HepG2 (cell line): ENCODE data around the gene AGBL3. TPM values are rescaled to one million over a fixed set of nuclear protein-coding genes. Genes with fewer than 3 reads are reported as not detected.
A peak's percentile ranks its signal among the peaks of the same experiment; 100 is the strongest.

ENCODE experiments used
- ATAC-seq: fragments of 200-7000 bp; cut with Tn5 transposase; 3 replicates; pipeline ENCODE4 v1.9.1; 2020; ENCODE audit warnings: mild to moderate bottlenecking, moderate library complexity
- BruUV-seq: library from RNA; stranded (reverse); fragments of 400-500 nt; replicated peaks from 2 replicates; lab custom pipeline; 2021; lab: Mats Ljungman, UMichigan
- CTCF ChIA-PET: fragments of 300-600 bp; formaldehyde crosslinking; extraction: SDS; loops from one replicate; lab custom pipeline; 2021; ENCODE audit warnings: low total read pairs, inconsistent platforms, low intra/inter-chr PET ratio; lab: Yijun Ruan, JAX
- POLR2A ChIA-PET: fragments of 350-600 bp; sonication (Branson Sonifier 250); formaldehyde crosslinking; loops from one replicate; lab custom pipeline; 2020; ENCODE audit warnings: antibody characterized with exemption, inconsistent platforms; lab: Yijun Ruan, JAX
- DNase-seq: peaks from one replicate; pipeline ENCODE4 v3.0.0-alpha.2; 2015; ENCODE audit warnings: low spot score
- FAIRE-seq: peaks from 3 replicates; lab custom pipeline; 2011; peaks lifted over from hg19 to GRCh38; lab: Jason Lieb, UNC
- H2AFZ ChIP-seq: one replicate; pipeline ENCODE4 v1.6.1; 2011; ENCODE audit warnings: low read length, inconsistent platforms
- H3K27ac ChIP-seq: fragments of 300-600 bp; 3 replicates; pipeline ENCODE4 v1.8.0; 2011; ENCODE audit warnings: mixed run types, mild to moderate bottlenecking, mixed read lengths, low read length, inconsistent platforms; ENCODE audit not compliant: insufficient read depth; ENCODE audit errors: extremely low read length
- H3K27me3 ChIP-seq, 2 experiments: fragments of 200-600 bp in 1 of 2; 2 replicates in 1 of 2; 3 replicates in 1 of 2; pipeline versions ENCODE4 v1.6.0 to v1.8.0; 2011; ENCODE audit warnings: low read length in 2 of 2, mild to moderate bottlenecking in 2 of 2, moderate library complexity in 2 of 2, inconsistent platforms in 1 of 2; ENCODE audit not compliant: insufficient read depth in 2 of 2, control insufficient read depth in 1 of 2
- H3K36me3 ChIP-seq, 2 experiments: fragments of 200-600 bp in 1 of 2; replicated peaks in 1 of 2; 2 replicates in 1 of 2; 3 replicates in 1 of 2; pipeline versions ENCODE4 v1.5.1 to v1.8.0; 2011; ENCODE audit warnings: low read length in 2 of 2, inconsistent platforms in 1 of 2; ENCODE audit not compliant: insufficient read depth in 2 of 2, control insufficient read depth in 1 of 2
- H3K4me1 ChIP-seq: 2 replicates; pipeline ENCODE4 v1.5.1; 2012; ENCODE audit warnings: low read length, inconsistent platforms; ENCODE audit not compliant: insufficient read depth
- H3K4me2 ChIP-seq: 2 replicates; pipeline ENCODE4 v1.6.0; 2011; ENCODE audit warnings: low read depth, low read length, inconsistent platforms
- H3K4me3 ChIP-seq, 3 experiments: fragments of 200-600 bp in 1 of 3; sonication (generic), shearing (Covaris generic) in 1 of 3; replicated peaks in 1 of 3; 2 replicates each; pipeline ENCODE4 v1.5.1; 2011 to 2016; ENCODE audit warnings: low read length in 3 of 3, inconsistent platforms in 2 of 3, low read depth in 2 of 3, mild to moderate bottlenecking in 2 of 3, control low read depth in 1 of 3, mixed read lengths in 1 of 3; ENCODE audit not compliant: insufficient read depth in 1 of 3
- H3K79me2 ChIP-seq: one replicate; pipeline ENCODE4 v1.6.1; 2011; ENCODE audit warnings: low read length, inconsistent platforms; ENCODE audit not compliant: insufficient read depth
- H3K9ac ChIP-seq: 2 replicates; pipeline ENCODE4 v1.6.0; 2011; ENCODE audit warnings: mild to moderate bottlenecking, low read depth, low read length, inconsistent platforms; ENCODE audit not compliant: insufficient read depth
- H3K9me3 ChIP-seq: 2 replicates; pipeline ENCODE4 v1.5.1; 2012; ENCODE audit warnings: mild to moderate bottlenecking, low read length
- H4K20me1 ChIP-seq: 2 replicates; pipeline ENCODE4 v1.6.0; 2011; ENCODE audit warnings: inconsistent platforms, mild to moderate bottlenecking, low read length, moderate library complexity; ENCODE audit not compliant: insufficient read depth
- CCDC6 ChIP-seq: sonication (generic); formaldehyde crosslinking; IDR thresholded peaks from 2 replicates; pipeline ENCODE4 v1.8.1; 2022; ENCODE audit warnings: mild to moderate bottlenecking, missing genetic modification reagents, moderate library complexity
- ELF3 ChIP-seq: IDR thresholded peaks from 2 replicates; pipeline ENCODE4 v1.6.1; 2016; ENCODE audit warnings: missing genetic modification reagents, missing compliant biosample characterization
- HOXD1 ChIP-seq: sonication (generic); formaldehyde crosslinking; IDR thresholded peaks from 2 replicates; pipeline ENCODE4 v1.5.0; 2020; ENCODE audit warnings: missing genetic modification reagents
- MLX ChIP-seq: IDR thresholded peaks from 2 replicates; pipeline ENCODE4 v1.6.1; 2016
- PPARG ChIP-seq: conservative IDR thresholded peaks from 2 replicates; pipeline ENCODE4 v1.6.1; 2016; ENCODE audit warnings: missing biosample characterization, missing genetic modification reagents
- RFX1 ChIP-seq: fragments of 450-650 bp; IDR thresholded peaks from 2 replicates; pipeline ENCODE4 v1.6.1; 2017
- SSRP1 ChIP-seq: IDR thresholded peaks from 2 replicates; pipeline ENCODE4 v1.6.1; 2016; ENCODE audit warnings: control low read depth
- ZFY ChIP-seq: sonication (generic); formaldehyde crosslinking; IDR thresholded peaks from 2 replicates; pipeline ENCODE4 v1.4.0; 2020; ENCODE audit warnings: missing genetic modification reagents
- ZMYM2 ChIP-seq: sonication (generic); formaldehyde crosslinking; IDR thresholded peaks from 2 replicates; pipeline ENCODE4 v1.8.0; 2022; ENCODE audit warnings: mild to moderate bottlenecking, missing genetic modification reagents
- ZMYM3 ChIP-seq: sonication (generic); formaldehyde crosslinking; IDR thresholded peaks from 2 replicates; pipeline ENCODE4 v1.5.1; 2020; ENCODE audit warnings: mild to moderate bottlenecking, missing genetic modification reagents
- ZNF207 ChIP-seq: fragments of 450-650 bp; IDR thresholded peaks from 2 replicates; pipeline ENCODE4 v1.6.1; 2016; ENCODE audit warnings: antibody characterized with exemption, borderline replicate concordance
- ZNF616 ChIP-seq: sonication (generic); formaldehyde crosslinking; IDR thresholded peaks from 2 replicates; pipeline ENCODE4 v1.5.0; 2020; ENCODE audit warnings: low read depth, mild to moderate bottlenecking, missing genetic modification reagents
- ZNF75D ChIP-seq: sonication (generic); formaldehyde crosslinking; IDR thresholded peaks from 2 replicates; pipeline ENCODE4 v1.8.1; 2023; ENCODE audit warnings: missing genetic modification reagents, mild to moderate bottlenecking, borderline replicate concordance
- WGBS: methylation state at CpG from one replicate; pipeline ENCODE4 v1.1.6; 2017; ENCODE audit warnings: low lambda C conversion rate; 5-methylcytosine and 5-hydroxymethylcytosine counted together
- in situ Hi-C: cut with HindIII; loops from 2 replicates; pipeline ENCODE4 v1.10.0; 2017; ENCODE audit warnings: low pct_unique_long_range_greater_than_20kb; ENCODE audit not compliant: extremely low pct_ligation_motif_present
- intact Hi-C: fragments of 100-400 bp; cut with micrococcal nuclease; formaldehyde crosslinking; loops from one replicate; pipeline ENCODE4 v1.10.0; 2022; ENCODE audit not compliant: unreplicated experiment
- polyA plus RNA-seq, 8 experiments: library from polyadenylated mRNA; depleted of rRNA in 3 of 8; stranded (reverse) in 7 of 8; unstranded in 1 of 8; fragments of >200 nt; fragmentation: Illumina TruSeq in 4 of 8; extraction: Trizol in 4 of 8; gene quantifications; 2 replicates each; pipeline versions ENCODE4 v1.2.1 to v1.2.3, GENCODE V29; 2011 to 2016; ENCODE audit warnings: low read depth in 4 of 8, missing spikeins in 1 of 8, mixed read lengths in 1 of 8; ENCODE audit not compliant: insufficient read depth in 1 of 8
- total RNA-seq, 5 experiments: library from RNA; depleted of rRNA; stranded (reverse); fragments of >200 nt; fragmentation: Illumina TruSeq; extraction: Trizol; gene quantifications; 2 replicates each; pipeline ENCODE4 v1.2.3, GENCODE V29; 2016; ENCODE audit warnings: low read depth in 1 of 5
- TF ChIP-seq, protein P1 (sequence below): sonication (generic); formaldehyde crosslinking; IDR thresholded peaks from one replicate; pipeline ENCODE4 v1.5.1; 2020; ENCODE audit warnings: mild to moderate bottlenecking, missing genetic modification reagents; ENCODE audit errors: not compliant biosample characterization

AGBL3 gene
- total and polyA plus RNA-seq, 2 of the 13 experiments (the other 11 are each of a cell fraction or from before 2014, with no cell fraction given): 2.2 to 7.2 TPM

- in situ Hi-C loops: no loop called here
- FAIRE-seq: peak; percentile 97
- BruUV-seq: TSS peak; percentile 58
- intact Hi-C loops: loop anchor here (1.0 to 5.0 kb wide), 5 partner anchors 56 to 246 kb away; partner anchors contain the start of gene AGBL3
- peak within 1 kb of the TSS; percentile 74 for H3K9ac ChIP-seq
- H3K4me2 ChIP-seq: peak within 1 kb of the TSS; percentile 88
- peaks cover 69% of the 10 kb centered on the region for H3K4me1 ChIP-seq
- no peaks in the 10 kb centered on the region; a peak in 1 of 5 replicates for H3K27me3 ChIP-seq
- 2% methylated on average over 13 of the region's 13 CpGs for WGBS
- ChIA-PET CTCF (no interaction called here), POLR2A (interaction anchor here (0.6 to 2.9 kb wide), 21 partner anchors 8 to 523 kb away, joined by 3 to 23 read pairs (median 6); partner anchors contain the start of genes AGBL3 and CYREN)
- H3K27ac ChIP-seq: peak within 1 kb of the TSS; percentile 84
- no peak within 1 kb of the TSS for H2AFZ ChIP-seq
- peak; percentile 96 for ATAC-seq
- DNase-seq: peak; percentile 94
- H3K36me3 ChIP-seq: peaks cover 2 to 8% of the 10 kb centered on the region in 2 experiments; a peak in 1 of 5 replicates
- H3K4me3 ChIP-seq: peak within 1 kb of the TSS; percentile 58 to 71 (median 67)
- no peaks in the 10 kb centered on the region for H3K9me3 ChIP-seq
- no peaks in the 10 kb centered on the region; the same call in 1 of the 2 replicates for H4K20me1 ChIP-seq
- H3K79me2 ChIP-seq: peaks cover 45% of the 10 kb centered on the region
- TF ChIP-seq, protein P1, sequence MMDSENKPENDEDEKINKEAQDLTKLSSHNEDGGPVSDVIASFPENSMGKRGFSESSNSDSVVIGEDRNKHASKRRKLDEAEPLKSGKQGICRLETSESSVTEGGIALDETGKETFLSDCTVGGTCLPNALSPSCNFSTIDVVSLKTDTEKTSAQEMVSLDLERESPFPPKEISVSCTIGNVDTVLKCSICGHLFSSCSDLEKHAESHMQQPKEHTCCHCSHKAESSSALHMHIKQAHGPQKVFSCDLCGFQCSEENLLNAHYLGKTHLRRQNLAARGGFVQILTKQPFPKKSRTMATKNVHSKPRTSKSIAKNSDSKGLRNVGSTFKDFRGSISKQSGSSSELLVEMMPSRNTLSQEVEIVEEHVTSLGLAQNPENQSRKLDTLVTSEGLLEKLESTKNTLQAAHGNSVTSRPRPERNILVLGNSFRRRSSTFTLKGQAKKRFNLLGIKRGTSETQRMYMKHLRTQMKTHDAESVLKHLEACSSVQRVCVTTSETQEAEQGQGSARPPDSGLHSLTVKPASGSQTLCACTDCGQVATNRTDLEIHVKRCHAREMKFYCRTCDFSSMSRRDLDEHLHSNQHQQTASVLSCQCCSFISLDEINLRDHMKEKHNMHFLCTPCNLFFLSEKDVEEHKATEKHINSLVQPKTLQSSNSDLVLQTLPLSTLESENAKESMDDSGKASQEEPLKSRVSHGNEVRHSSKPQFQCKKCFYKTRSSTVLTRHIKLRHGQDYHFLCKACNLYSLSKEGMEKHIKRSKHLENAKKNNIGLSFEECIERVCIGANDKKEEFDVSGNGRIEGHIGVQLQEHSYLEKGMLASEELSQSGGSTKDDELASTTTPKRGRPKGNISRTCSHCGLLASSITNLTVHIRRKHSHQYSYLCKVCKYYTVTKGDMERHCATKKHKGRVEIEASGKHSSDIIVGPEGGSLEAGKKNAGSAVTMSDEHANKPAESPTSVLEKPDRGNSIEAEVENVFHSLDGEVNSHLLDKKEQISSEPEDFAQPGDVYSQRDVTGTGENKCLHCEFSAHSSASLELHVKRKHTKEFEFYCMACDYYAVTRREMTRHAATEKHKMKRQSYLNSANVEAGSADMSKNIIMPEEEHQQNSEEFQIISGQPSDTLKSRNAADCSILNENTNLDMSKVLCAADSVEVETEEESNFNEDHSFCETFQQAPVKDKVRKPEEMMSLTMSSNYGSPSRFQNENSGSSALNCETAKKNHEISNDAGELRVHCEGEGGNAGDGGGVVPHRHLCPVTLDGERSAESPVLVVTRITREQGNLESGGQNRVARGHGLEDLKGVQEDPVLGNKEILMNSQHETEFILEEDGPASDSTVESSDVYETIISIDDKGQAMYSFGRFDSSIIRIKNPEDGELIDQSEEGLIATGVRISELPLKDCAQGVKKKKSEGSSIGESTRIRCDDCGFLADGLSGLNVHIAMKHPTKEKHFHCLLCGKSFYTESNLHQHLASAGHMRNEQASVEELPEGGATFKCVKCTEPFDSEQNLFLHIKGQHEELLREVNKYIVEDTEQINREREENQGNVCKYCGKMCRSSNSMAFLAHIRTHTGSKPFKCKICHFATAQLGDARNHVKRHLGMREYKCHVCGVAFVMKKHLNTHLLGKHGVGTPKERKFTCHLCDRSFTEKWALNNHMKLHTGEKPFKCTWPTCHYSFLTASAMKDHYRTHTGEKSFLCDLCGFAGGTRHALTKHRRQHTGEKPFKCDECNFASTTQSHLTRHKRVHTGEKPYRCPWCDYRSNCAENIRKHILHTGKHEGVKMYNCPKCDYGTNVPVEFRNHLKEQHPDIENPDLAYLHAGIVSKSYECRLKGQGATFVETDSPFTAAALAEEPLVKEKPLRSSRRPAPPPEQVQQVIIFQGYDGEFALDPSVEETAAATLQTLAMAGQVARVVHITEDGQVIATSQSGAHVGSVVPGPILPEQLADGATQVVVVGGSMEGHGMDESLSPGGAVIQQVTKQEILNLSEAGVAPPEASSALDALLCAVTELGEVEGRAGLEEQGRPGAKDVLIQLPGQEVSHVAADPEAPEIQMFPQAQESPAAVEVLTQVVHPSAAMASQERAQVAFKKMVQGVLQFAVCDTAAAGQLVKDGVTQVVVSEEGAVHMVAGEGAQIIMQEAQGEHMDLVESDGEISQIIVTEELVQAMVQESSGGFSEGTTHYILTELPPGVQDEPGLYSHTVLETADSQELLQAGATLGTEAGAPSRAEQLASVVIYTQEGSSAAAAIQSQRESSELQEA: no peak
- TF ChIP-seq ZMYM2 (CRISPR knock-in tag) (no peak), ZFY (CRISPR knock-in tag) (peak; percentile 46; the same call in 1 of the 2 replicates), ZMYM3 (CRISPR knock-in tag) (peak; percentile 27; the same call in 1 of the 2 replicates), ZNF207 (no peak), ZNF616 (CRISPR knock-in tag) (0 out of 2 replicates have a peak, but pooled peaks have one; percentile 16), SSRP1 (CRISPR knock-in tag) (no peak), ELF3 (CRISPR knock-in tag) (peak; percentile 58), RFX1 (no peak), MLX (peak; percentile 72; the same call in 1 of the 2 replicates), ZNF75D (no peak), HOXD1 (CRISPR knock-in tag) (no peak), CCDC6 (peak; percentile 76), PPARG (CRISPR knock-in tag) (peak; percentile 94)
These were observed 161.8 kb downstream of the AGBL3 start, which contains the start of gene TMEM140 for GRCh38 chr7:135147899-135148721. TMEM140 (plus strand) TSS chr7:135148072; CDS start chr7:135164442, 16,370 bp downstream.
